IMR-90 (cell line): Measurements from ENCODE around the gene U2SURP. TPM values are rescaled to one million over a fixed set of nuclear protein-coding genes. Genes with fewer than 3 reads are reported as not detected.

ENCODE experiments used
- ATAC-seq: fragments of 200-7000 bp; cut with Tn5 transposase; 2 replicates; pipeline ENCODE4 v1.9.1; 2020; ENCODE audit warnings: low read depth, mild to moderate bottlenecking, moderate library complexity
- BruUV-seq: library from RNA; stranded (reverse); fragments of 400-500 nt; replicated peaks from 2 replicates; lab custom pipeline; 2021; lab: Mats Ljungman, UMichigan
- CTCF ChIA-PET: fragments of 300-600 bp; formaldehyde crosslinking; extraction: SDS; loops from one replicate; lab custom pipeline; 2021; ENCODE audit warnings: antibody characterized with exemption; lab: Yijun Ruan, JAX
- POLR2A ChIA-PET: fragments of 300-600 bp; sonication (Branson Sonifier 250); formaldehyde crosslinking; loops from one replicate; lab custom pipeline; 2022; ENCODE audit warnings: antibody characterized with exemption; ENCODE audit not compliant: unreplicated experiment; lab: Charles Lee
- DNase-seq: peaks from one replicate; pipeline ENCODE4 v3.0.0; 2013
- H2AFZ ChIP-seq: replicated peaks from 2 replicates; pipeline ENCODE3; 2013; ENCODE audit warnings: low read length, mild to moderate bottlenecking; ENCODE audit not compliant: poor library complexity
- H2AK5ac ChIP-seq: 2 replicates; pipeline ENCODE4 v1.6.1; 2013; ENCODE audit warnings: low read depth, low read length, inconsistent platforms
- H2AK9ac ChIP-seq: replicated peaks from 2 replicates; pipeline ENCODE3; 2013; ENCODE audit warnings: mild to moderate bottlenecking, low read depth, low read length, moderate library complexity; ENCODE audit not compliant: poor library complexity
- H2BK120ac ChIP-seq: 2 replicates; pipeline ENCODE4 v1.6.1; 2013; ENCODE audit warnings: low read depth, low read length, inconsistent platforms
- H2BK15ac ChIP-seq: 3 replicates; pipeline ENCODE4 v1.6.1; 2013; ENCODE audit warnings: low read depth, low read length, inconsistent platforms
- H2BK20ac ChIP-seq: 2 replicates; pipeline ENCODE4 v1.6.1; 2013; ENCODE audit warnings: low read depth, mild to moderate bottlenecking, inconsistent platforms, low read length, moderate library complexity
- H2BK5ac ChIP-seq: 2 replicates; pipeline ENCODE4 v1.6.1; 2013; ENCODE audit warnings: mild to moderate bottlenecking, low read depth, low read length, inconsistent platforms; ENCODE audit not compliant: poor library complexity, severe bottlenecking
- H3K14ac ChIP-seq: replicated peaks from 2 replicates; pipeline ENCODE4 v1.6.1; 2013; ENCODE audit warnings: low read depth, low read length, inconsistent platforms
- H3K18ac ChIP-seq: 2 replicates; pipeline ENCODE4 v1.6.1; 2013; ENCODE audit warnings: low read depth, low read length, control low read depth
- H3K23ac ChIP-seq: 2 replicates; pipeline ENCODE4 v1.6.1; 2013; ENCODE audit warnings: low read depth, low read length, inconsistent platforms
- H3K27ac ChIP-seq: 2 replicates; pipeline ENCODE4 v1.5.1; 2013; ENCODE audit warnings: mild to moderate bottlenecking, control low read depth, low read length; ENCODE audit not compliant: insufficient read depth
- H3K27me3 ChIP-seq: 2 replicates; pipeline ENCODE4 v1.6.1; 2013; ENCODE audit warnings: low read length; ENCODE audit not compliant: control insufficient read depth, insufficient read depth
- H3K36me3 ChIP-seq: 2 replicates; pipeline ENCODE4 v1.6.1; 2013; ENCODE audit warnings: low read length, mixed read lengths; ENCODE audit not compliant: control insufficient read depth, insufficient read depth
- H3K4ac ChIP-seq: 2 replicates; pipeline ENCODE4 v1.6.1; 2013; ENCODE audit warnings: low read depth, low read length, inconsistent platforms
- H3K4me1 ChIP-seq: 2 replicates; pipeline ENCODE4 v1.6.1; 2013; ENCODE audit warnings: low read length, mixed read lengths; ENCODE audit not compliant: control insufficient read depth, insufficient read depth
- H3K4me2 ChIP-seq: 2 replicates; pipeline ENCODE4 v1.6.1; 2013; ENCODE audit warnings: low read depth, mild to moderate bottlenecking, control low read depth, low read length, moderate library complexity
- H3K4me3 ChIP-seq: 2 replicates; pipeline ENCODE4 v1.5.1; 2013; ENCODE audit warnings: low read depth, mild to moderate bottlenecking, control low read depth, low read length, moderate library complexity; ENCODE audit not compliant: insufficient read depth
- H3K56ac ChIP-seq: 2 replicates; pipeline ENCODE4 v1.6.1; 2013; ENCODE audit warnings: low read length, inconsistent platforms; ENCODE audit not compliant: insufficient read depth; ENCODE audit errors: extremely low read depth
- H3K79me1 ChIP-seq, 2 experiments: 2 replicates each; pipeline ENCODE4 v1.6.1; 2013; ENCODE audit warnings: low read length in 2 of 2, inconsistent platforms in 1 of 2, low read depth in 1 of 2
- H3K9ac ChIP-seq: 2 replicates; pipeline ENCODE4 v1.6.1; 2013; ENCODE audit warnings: low read depth, low read length, control low read depth
- H3K9me1 ChIP-seq: 2 replicates; pipeline ENCODE4 v1.6.1; 2013; ENCODE audit warnings: low read length, inconsistent platforms; ENCODE audit not compliant: insufficient read depth
- H3K9me3 ChIP-seq: 2 replicates; pipeline ENCODE4 v1.6.1; 2013; ENCODE audit warnings: low read length; ENCODE audit not compliant: control insufficient read depth, insufficient read depth
- H4K20me1 ChIP-seq: 2 replicates; pipeline ENCODE4 v1.6.1; 2013; ENCODE audit warnings: low read length, inconsistent platforms; ENCODE audit not compliant: insufficient read depth
- H4K5ac ChIP-seq: 2 replicates; pipeline ENCODE4 v1.6.1; 2013; ENCODE audit warnings: mild to moderate bottlenecking, low read depth, low read length, control low read depth
- H4K8ac ChIP-seq, 2 experiments: 2 replicates each; pipeline ENCODE4 v1.6.1; 2013; ENCODE audit warnings: low read depth in 2 of 2, low read length in 2 of 2, control low read depth in 1 of 2, inconsistent platforms in 1 of 2
- H4K91ac ChIP-seq: 2 replicates; pipeline ENCODE4 v1.6.1; 2013; ENCODE audit warnings: low read depth, low read length, inconsistent platforms; ENCODE audit not compliant: insufficient read depth
- BHLHE40 ChIP-seq: fragments of 150-350 bp; IDR thresholded peaks from 2 replicates; pipeline ENCODE4 v1.6.1; 2016; ENCODE audit warnings: mild to moderate bottlenecking, low read depth, low read length
- CHD1 ChIP-seq: IDR thresholded peaks from 2 replicates; pipeline ENCODE4 v1.6.1; 2012; ENCODE audit warnings: low read depth, low read length, improper control_type of control experiment
- CTCF ChIP-seq: conservative IDR thresholded peaks from 2 replicates; pipeline ENCODE4 v1.5.1; 2012; ENCODE audit warnings: mild to moderate bottlenecking, low read depth, low read length, improper control_type of control experiment
- ELK1 ChIP-seq: fragments of 150-350 bp; IDR thresholded peaks from 2 replicates; pipeline ENCODE4 v1.6.1; 2016; ENCODE audit warnings: low read depth, mild to moderate bottlenecking, low read length, moderate library complexity, borderline replicate concordance
- FOS ChIP-seq: fragments of 150-350 bp; IDR thresholded peaks from 2 replicates; pipeline ENCODE4 v1.6.1; 2016; ENCODE audit warnings: low read depth, low read length
- MAFK ChIP-seq: IDR thresholded peaks from 2 replicates; pipeline ENCODE4 v1.6.1; 2012; ENCODE audit warnings: low read depth, low read length, improper control_type of control experiment
- MAZ ChIP-seq: IDR thresholded peaks from 2 replicates; pipeline ENCODE4 v1.6.1; 2012; ENCODE audit warnings: low read depth, mild to moderate bottlenecking, low read length, improper control_type of control experiment, moderate library complexity, borderline replicate concordance
- MXI1 ChIP-seq: IDR thresholded peaks from 2 replicates; pipeline ENCODE4 v1.6.1; 2012; ENCODE audit warnings: low read depth, mild to moderate bottlenecking, low read length, moderate library complexity, borderline replicate concordance
- NFE2L2 ChIP-seq: fragments of 150-350 bp; IDR thresholded peaks from 2 replicates; pipeline ENCODE4 v1.6.1; 2016; ENCODE audit warnings: low read depth, mild to moderate bottlenecking, low read length
- POLR2A ChIP-seq: IDR thresholded peaks from 2 replicates; pipeline ENCODE4 v1.6.1; 2012; ENCODE audit warnings: mild to moderate bottlenecking, low read depth, low read length
- RAD21 ChIP-seq: IDR thresholded peaks from 2 replicates; pipeline ENCODE4 v1.6.1; 2012; ENCODE audit warnings: low read length, improper control_type of control experiment
- RCOR1 ChIP-seq: IDR thresholded peaks from 2 replicates; pipeline ENCODE4 v1.6.1; 2012; ENCODE audit warnings: mild to moderate bottlenecking, low read length, improper control_type of control experiment; ENCODE audit not compliant: insufficient replicate concordance
- RFX5 ChIP-seq: IDR thresholded peaks from 2 replicates; pipeline ENCODE4 v1.8.0; 2012; ENCODE audit warnings: low read depth, mild to moderate bottlenecking, low read length, moderate library complexity
- SMC3 ChIP-seq: fragments of 150-350 bp; IDR thresholded peaks from 2 replicates; pipeline ENCODE4 v1.6.1; 2016; ENCODE audit warnings: low read depth, mild to moderate bottlenecking, antibody characterized with exemption, low read length, moderate library complexity
- WGBS, 2 experiments: methylation state at CpG; one replicate each; pipeline versions ENCODE4 v1.1.5 to v1.1.7; 2013; ENCODE audit warnings: missing lambda C conversion rate in 2 of 2; ENCODE audit not compliant: insufficient read length in 1 of 2; ENCODE audit errors: extremely low coverage in 2 of 2; 5-methylcytosine and 5-hydroxymethylcytosine counted together
- dilution Hi-C: fragments of 300-500 bp; cut with HindIII; formaldehyde crosslinking; loops from one replicate; pipeline ENCODE4 v1.14.3; 2018; ENCODE audit warnings: low sequenced_read_pairs; ENCODE audit not compliant: unreplicated experiment
- in situ Hi-C: fragments of 300-500 bp; cut with MboI; formaldehyde crosslinking; loops from 3 replicates; pipeline ENCODE4 v1.14.3; 2019; ENCODE audit warnings: low sequenced_read_pairs, inconsistent platforms, mixed read lengths
- intact Hi-C: fragments of 100-400 bp; cut with micrococcal nuclease; formaldehyde crosslinking; loops from 2 replicates; pipeline ENCODE4 v1.10.0; 2022
- polyA plus RNA-seq, 3 experiments: library from polyadenylated mRNA; depleted of rRNA; stranded (reverse); fragments of >200 nt; gene quantifications; 2 replicates each; pipeline ENCODE4 v1.2.3, GENCODE V29; 2012; ENCODE audit warnings: low replicate concordance in 1 of 3
- total RNA-seq: library from RNA; depleted of rRNA; stranded (reverse); fragments of >200 nt; gene quantifications from 2 replicates; pipeline ENCODE4 v1.2.3, GENCODE V29; 2012
- TF ChIP-seq, protein P1 (sequence below): fragments of 150-350 bp; IDR thresholded peaks from 2 replicates; pipeline ENCODE4 v1.6.1; 2017; ENCODE audit warnings: mild to moderate bottlenecking, antibody characterized with exemption, low read length, low read depth

U2SURP gene
- total and polyA plus RNA-seq, 2 of the 4 experiments (the other 2 are of a cell fraction) = 24.8 to 29.4 TPM

DNA sequence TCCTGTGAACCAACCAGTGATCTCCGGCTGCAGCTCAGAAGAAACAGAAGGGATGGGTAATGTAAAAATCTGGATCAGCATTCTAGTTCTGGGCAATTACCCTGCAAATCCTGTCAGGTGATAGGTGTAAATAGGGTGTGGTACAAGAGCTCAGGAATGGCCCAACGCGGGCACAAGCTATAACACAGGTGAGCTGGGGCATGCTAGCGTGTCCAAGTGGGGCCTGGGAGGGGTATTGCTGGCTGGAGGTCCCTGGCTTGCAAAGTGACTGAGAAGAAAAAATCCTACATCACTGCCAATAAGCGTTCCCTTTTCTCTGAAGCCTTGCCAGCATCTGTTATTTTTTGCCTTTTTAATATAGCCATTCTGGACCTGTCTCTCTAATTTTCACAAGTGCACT, 108.5 kb downstream of the U2SURP start:
- BruUV-seq = no TSS peak
- dilution Hi-C loops (no loop called here), in situ Hi-C loops (loop anchor here (10.0 kb wide), 1 partner anchor 545 kb away; no protein-coding TSS in a partner anchor), intact Hi-C loops (no loop called here)
- Histone ChIP-seq H3K79me1 (no peaks in the 10 kb centered on the region), H3K14ac (no peak overlapping the region), H2BK120ac (no peak overlapping the region), H4K8ac (no peak overlapping the region), H4K91ac (no peak overlapping the region), H2AFZ (no peak overlapping the region), H2BK15ac (no peak overlapping the region), H3K4ac (no peak overlapping the region), H2BK5ac (no peak overlapping the region), H3K9me1 (no peaks in the 10 kb centered on the region), H3K56ac (no peak overlapping the region), H3K27me3 (peaks cover 10% of the 10 kb centered on the region), H2AK5ac (no peak overlapping the region), H3K4me1 (no peaks in the 10 kb centered on the region), H2AK9ac (no peak overlapping the region), H2BK20ac (no peak overlapping the region), H3K9me3 (peaks cover 5% of the 10 kb centered on the region), H4K5ac (no peak overlapping the region), H3K9ac (no peak overlapping the region), H3K4me2 (no peak overlapping the region), H3K18ac (no peak overlapping the region), H4K20me1 (no peaks in the 10 kb centered on the region), H3K23ac (no peak overlapping the region), H3K27ac (no peak overlapping the region), H3K4me3 (no peak overlapping the region), H3K36me3 (no peaks in the 10 kb centered on the region)
- TF ChIP-seq MAFK (no peak), RCOR1 (no peak), FOS (no peak), POLR2A (no peak), MAZ (no peak), CTCF (no peak), BHLHE40 (no peak), RFX5 (no peak), RAD21 (no peak), MXI1 (no peak), ELK1 (no peak), NFE2L2 (no peak), CHD1 (no peak), SMC3 (no peak)
- TF ChIP-seq, protein P1, sequence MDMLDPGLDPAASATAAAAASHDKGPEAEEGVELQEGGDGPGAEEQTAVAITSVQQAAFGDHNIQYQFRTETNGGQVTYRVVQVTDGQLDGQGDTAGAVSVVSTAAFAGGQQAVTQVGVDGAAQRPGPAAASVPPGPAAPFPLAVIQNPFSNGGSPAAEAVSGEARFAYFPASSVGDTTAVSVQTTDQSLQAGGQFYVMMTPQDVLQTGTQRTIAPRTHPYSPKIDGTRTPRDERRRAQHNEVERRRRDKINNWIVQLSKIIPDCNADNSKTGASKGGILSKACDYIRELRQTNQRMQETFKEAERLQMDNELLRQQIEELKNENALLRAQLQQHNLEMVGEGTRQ = no peak
- DNase-seq (no peak), ATAC-seq (no peak)
- WGBS, 2 experiments = no CpG with 5 or more reads among the region's 5 CpGs
- ChIA-PET CTCF (no interaction called here), POLR2A (no interaction called here)
